Measurements from ENCODE around the gene FBXL7.

FBXL7 gene

DNA sequence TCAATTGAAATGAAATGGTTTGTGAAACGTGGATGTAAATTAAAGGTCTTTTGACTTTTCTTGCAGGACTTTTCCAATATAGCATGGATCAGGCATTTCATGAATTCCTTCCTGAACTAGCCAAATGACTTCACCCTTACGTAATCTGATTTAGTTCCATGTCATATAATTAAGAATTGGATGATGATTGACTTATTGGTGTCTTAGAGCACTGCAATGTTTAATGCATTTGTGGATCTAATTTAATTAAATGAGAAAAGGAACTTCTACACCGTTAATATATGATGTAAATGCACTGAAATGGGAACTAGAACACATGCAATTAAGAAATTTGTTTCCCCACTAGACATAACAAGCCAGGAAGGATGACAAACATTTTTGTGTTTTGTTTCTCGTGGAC is 228.8 kb downstream of the FBXL7 start:
- H3K4me3 ChIP-seq (ENCODE audit: low read depth in 1 of 2, low read length in 1 of 2): no peak overlapping the region
- no peak overlapping the region for H3K27ac ChIP-seq
- TF ChIP-seq, protein P1, sequence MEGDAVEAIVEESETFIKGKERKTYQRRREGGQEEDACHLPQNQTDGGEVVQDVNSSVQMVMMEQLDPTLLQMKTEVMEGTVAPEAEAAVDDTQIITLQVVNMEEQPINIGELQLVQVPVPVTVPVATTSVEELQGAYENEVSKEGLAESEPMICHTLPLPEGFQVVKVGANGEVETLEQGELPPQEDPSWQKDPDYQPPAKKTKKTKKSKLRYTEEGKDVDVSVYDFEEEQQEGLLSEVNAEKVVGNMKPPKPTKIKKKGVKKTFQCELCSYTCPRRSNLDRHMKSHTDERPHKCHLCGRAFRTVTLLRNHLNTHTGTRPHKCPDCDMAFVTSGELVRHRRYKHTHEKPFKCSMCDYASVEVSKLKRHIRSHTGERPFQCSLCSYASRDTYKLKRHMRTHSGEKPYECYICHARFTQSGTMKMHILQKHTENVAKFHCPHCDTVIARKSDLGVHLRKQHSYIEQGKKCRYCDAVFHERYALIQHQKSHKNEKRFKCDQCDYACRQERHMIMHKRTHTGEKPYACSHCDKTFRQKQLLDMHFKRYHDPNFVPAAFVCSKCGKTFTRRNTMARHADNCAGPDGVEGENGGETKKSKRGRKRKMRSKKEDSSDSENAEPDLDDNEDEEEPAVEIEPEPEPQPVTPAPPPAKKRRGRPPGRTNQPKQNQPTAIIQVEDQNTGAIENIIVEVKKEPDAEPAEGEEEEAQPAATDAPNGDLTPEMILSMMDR (IDR thresholded peaks at IDR 0.05): no peak
- no peaks in the 10 kb centered on the region for H3K9me3 ChIP-seq
- no peaks in the 10 kb centered on the region for H3K27me3 ChIP-seq
- no peaks in the 10 kb centered on the region for H3K36me3 ChIP-seq
- H3K4me1 ChIP-seq (ENCODE audit: control insufficient read depth in 1 of 2, insufficient read depth in 1 of 2, low read depth in 1 of 2, low read length in 1 of 2): no peaks in the 10 kb centered on the region

DNA sequence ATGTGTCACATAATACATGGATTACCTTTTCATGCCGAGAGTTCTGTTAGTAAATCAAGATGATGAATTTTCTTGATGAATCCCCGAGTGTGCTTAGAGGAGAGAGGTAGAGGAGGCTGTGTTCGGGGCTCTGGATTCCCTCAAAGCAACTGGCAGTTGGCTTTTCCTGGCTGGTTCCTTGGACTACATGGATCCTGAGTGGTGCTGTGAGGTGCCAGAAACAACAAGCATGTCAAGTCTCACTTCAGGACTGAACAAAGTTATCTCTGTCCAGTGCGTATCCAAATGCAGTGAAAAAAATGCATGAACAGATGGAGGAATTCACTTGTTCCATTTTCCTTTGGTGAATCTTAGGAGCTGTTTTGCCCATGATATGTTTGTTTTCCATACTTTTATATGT is 231.7 kb downstream of the FBXL7 start:
- Histone ChIP-seq H3K9me3 (no peaks in the 10 kb centered on the region), H3K27me3 (no peaks in the 10 kb centered on the region), H3K4me3 (ENCODE audit: low read depth in 1 of 2, low read length in 1 of 2) (no peak overlapping the region), H3K4me1 (ENCODE audit: control insufficient read depth in 1 of 2, insufficient read depth in 1 of 2, low read depth in 1 of 2, low read length in 1 of 2) (no peaks in the 10 kb centered on the region), H3K27ac (no peak overlapping the region), H3K36me3 (no peaks in the 10 kb centered on the region)
- TF ChIP-seq, protein P1 (IDR thresholded peaks at IDR 0.05): no peak

DNA sequence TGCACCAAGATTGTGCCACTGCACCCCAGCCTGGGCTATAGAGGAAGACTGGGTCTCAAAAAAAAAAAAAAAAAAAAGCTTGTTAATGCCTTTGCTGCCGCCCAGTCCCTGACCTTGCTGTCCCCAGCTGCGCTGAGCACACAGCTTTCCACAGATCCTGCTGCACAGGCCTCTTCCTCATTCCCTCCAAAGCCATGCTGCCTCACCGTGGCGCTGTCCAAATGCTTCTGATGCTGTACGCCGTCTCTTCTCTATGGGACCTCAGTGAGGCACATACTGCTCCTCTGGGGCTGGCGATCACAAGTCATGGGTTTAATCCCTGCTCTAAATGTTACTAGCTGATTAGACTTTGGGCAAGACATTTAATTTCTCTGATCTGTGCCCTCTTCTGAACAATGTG is 234.1 kb downstream of the FBXL7 start:
- no peaks in the 10 kb centered on the region for H3K9me3 ChIP-seq
- no peak overlapping the region for H3K27ac ChIP-seq
- no peaks in the 10 kb centered on the region for H3K4me1 ChIP-seq (ENCODE audit: control insufficient read depth in 1 of 2, insufficient read depth in 1 of 2, low read depth in 1 of 2, low read length in 1 of 2)
- H3K36me3 ChIP-seq: no peaks in the 10 kb centered on the region
- TF ChIP-seq, protein P1 (IDR thresholded peaks at IDR 0.05): no peak
- no peaks in the 10 kb centered on the region for H3K27me3 ChIP-seq
- no peak overlapping the region for H3K4me3 ChIP-seq (ENCODE audit: low read depth in 1 of 2, low read length in 1 of 2)

DNA sequence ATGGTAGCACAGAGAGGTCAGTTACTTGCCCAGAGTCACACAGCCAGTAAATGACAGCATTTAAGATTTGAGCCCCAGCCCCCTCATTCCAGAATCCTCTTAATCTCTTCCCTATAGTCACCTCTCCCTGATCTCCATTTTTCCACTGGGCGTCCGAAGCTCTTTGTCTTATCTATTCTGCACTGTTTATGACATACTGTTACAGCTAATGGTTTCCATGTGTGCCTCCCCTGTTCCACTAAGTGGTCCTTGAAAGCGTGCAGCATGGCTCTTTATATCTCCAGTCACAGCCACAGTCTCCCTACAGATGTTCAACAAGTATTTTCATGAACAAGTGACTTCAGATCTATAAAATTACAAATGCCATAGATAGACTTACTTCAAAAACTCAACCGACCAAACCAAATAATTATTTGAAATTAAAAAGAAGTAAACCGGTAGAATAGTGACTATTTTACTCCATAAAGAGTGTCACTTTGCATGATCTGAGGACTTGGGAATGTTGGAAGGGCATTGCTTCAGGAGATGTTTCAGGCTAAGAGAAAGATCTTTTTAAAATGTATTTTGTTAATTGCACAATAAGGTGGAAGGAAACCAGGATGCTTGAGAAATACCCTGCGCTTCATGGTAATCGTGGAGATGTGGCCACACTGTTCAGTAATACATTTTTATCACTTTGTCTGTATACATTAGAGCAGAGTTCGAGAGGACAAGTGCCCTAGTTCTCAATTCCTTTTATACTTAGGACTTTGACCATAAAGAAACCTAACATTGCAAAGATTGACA is 237.2 kb downstream of the FBXL7 start:
- TF ChIP-seq, protein P1 (IDR thresholded peaks at IDR 0.05): no peak
- Histone ChIP-seq H3K27ac (no peak overlapping the region), H3K36me3 (no peaks in the 10 kb centered on the region), H3K9me3 (no peaks in the 10 kb centered on the region), H3K4me1 (ENCODE audit: control insufficient read depth in 1 of 2, insufficient read depth in 1 of 2, low read depth in 1 of 2, low read length in 1 of 2) (no peaks in the 10 kb centered on the region), H3K4me3 (ENCODE audit: low read depth in 1 of 2, low read length in 1 of 2) (no peak overlapping the region), H3K27me3 (no peaks in the 10 kb centered on the region)

DNA sequence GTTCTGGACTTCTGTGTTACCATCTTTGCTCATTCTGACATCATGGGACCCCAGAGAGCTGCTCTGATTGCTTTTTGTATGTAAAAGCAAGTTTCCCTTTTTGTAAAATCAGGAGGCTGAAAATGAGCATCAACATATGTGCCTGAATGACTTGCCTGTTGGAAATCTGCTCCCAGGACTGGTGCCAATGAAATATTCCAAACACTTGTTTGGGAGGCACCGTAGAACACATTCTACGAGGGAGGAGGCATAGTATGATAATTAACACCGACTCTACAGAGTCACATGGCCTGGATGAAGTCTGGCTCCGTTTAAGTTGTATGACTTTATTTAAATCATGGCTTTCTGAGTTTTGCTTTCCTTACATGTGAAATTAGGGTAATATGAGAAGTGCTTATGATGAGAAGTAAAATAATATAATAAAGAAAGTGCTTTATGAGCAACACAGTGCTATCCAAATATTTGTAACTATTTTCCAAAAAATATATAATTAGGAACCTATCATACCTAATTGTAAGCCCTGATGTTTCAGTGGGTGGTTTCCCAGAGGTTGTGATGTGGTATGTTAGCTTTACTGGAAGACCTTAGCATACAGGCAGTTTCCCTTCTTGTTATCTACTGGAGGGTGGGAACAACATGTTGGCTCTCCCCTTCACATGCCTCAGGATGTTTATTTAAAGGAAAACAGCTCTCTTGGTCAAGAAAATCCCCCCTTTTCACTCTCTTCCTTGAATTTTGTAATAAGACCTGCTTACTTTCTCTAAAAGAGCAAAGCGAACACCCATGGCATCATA is 238.1 kb downstream of the FBXL7 start:
- Histone ChIP-seq H3K9me3 (no peaks in the 10 kb centered on the region), H3K36me3 (no peaks in the 10 kb centered on the region), H3K4me1 (ENCODE audit: control insufficient read depth in 1 of 2, insufficient read depth in 1 of 2, low read depth in 1 of 2, low read length in 1 of 2) (no peaks in the 10 kb centered on the region), H3K4me3 (ENCODE audit: low read depth in 1 of 2, low read length in 1 of 2) (no peak overlapping the region), H3K27me3 (no peaks in the 10 kb centered on the region), H3K27ac (no peak overlapping the region)
- TF ChIP-seq, protein P1 (IDR thresholded peaks at IDR 0.05): no peak

All from neutrophil (primary cell).